H1 (cell line): ENCODE measurements around the gene ZNF346. TPM values are rescaled to one million over a fixed set of nuclear protein-coding genes. Genes with fewer than 3 reads are reported as not detected.

Experiments used
- CTCF ChIA-PET: fragments of 300-600 bp; sonication (Branson Sonifier 250); formaldehyde crosslinking; loops from one replicate; lab custom pipeline; 2021; ENCODE audit not compliant: partially characterized antibody; lab: Charles Lee
- POLR2A ChIA-PET: fragments of 300-600 bp; sonication (Branson Sonifier 250); formaldehyde crosslinking; loops from one replicate; lab custom pipeline; 2021; ENCODE audit warnings: inconsistent platforms; ENCODE audit not compliant: partially characterized antibody; lab: Charles Lee
- DNase-seq, 2 experiments: peaks; one replicate each; pipeline versions ENCODE4 v3.0.0 to v3.0.0-alpha.2; 2010 to 2022; ENCODE audit warnings: low spot score in 2 of 2, low read depth in 1 of 2, mixed read lengths in 1 of 2
- FAIRE-seq: peaks from 2 replicates; lab custom pipeline; 2011; peaks lifted over from hg19 to GRCh38; lab: Jason Lieb, UNC
- H2AFZ ChIP-seq: 2 replicates; pipeline ENCODE4 v1.8.1; 2012; ENCODE audit warnings: low read length, inconsistent platforms
- H2AK5ac ChIP-seq: 2 replicates; pipeline ENCODE4 v1.6.1; 2013; ENCODE audit warnings: low read depth, low read length
- H2BK120ac ChIP-seq: replicated peaks from 2 replicates; pipeline ENCODE3; 2013; ENCODE audit warnings: low read depth, low read length, inconsistent platforms
- H2BK12ac ChIP-seq: 2 replicates; pipeline ENCODE4 v1.6.1; 2013; ENCODE audit warnings: low read depth, low read length
- H2BK15ac ChIP-seq: 2 replicates; pipeline ENCODE4 v1.6.1; 2013; ENCODE audit warnings: low read length
- H2BK20ac ChIP-seq: 2 replicates; pipeline ENCODE4 v1.6.1; 2013; ENCODE audit warnings: low read length
- H2BK5ac ChIP-seq: 2 replicates; pipeline ENCODE4 v1.6.1; 2013; ENCODE audit warnings: low read depth, low read length
- H3K14ac ChIP-seq: 2 replicates; pipeline ENCODE4 v1.6.1; 2013; ENCODE audit warnings: inconsistent platforms; ENCODE audit not compliant: insufficient read length
- H3K18ac ChIP-seq: 2 replicates; pipeline ENCODE4 v1.6.1; 2013; ENCODE audit warnings: low read length; ENCODE audit errors: extremely low read depth
- H3K23ac ChIP-seq: 2 replicates; pipeline ENCODE4 v1.6.1; 2013; ENCODE audit warnings: inconsistent platforms; ENCODE audit not compliant: insufficient read length
- H3K23me2 ChIP-seq: 2 replicates; pipeline ENCODE4 v1.6.1; 2013; ENCODE audit warnings: low read depth, low read length
- H3K27ac ChIP-seq: 2 replicates; pipeline ENCODE4 v1.6.1; 2011; ENCODE audit warnings: low read depth, low read length, inconsistent platforms
- H3K27me3 ChIP-seq, 4 experiments: replicated peaks in 1 of 4; 1 replicate in 1 of 4; 2 replicates in 3 of 4; pipeline versions ENCODE4 v1.6.1 to v1.8.1; 2011 to 2013; ENCODE audit warnings: low read length in 3 of 4, mild to moderate bottlenecking in 3 of 4, inconsistent platforms in 2 of 4, mixed read lengths in 2 of 4, moderate library complexity in 1 of 4; ENCODE audit not compliant: control insufficient read depth in 3 of 4, insufficient read depth in 3 of 4; ENCODE audit errors: extremely low read depth in 1 of 4
- H3K36me3 ChIP-seq, 4 experiments: 2 replicates each; pipeline versions ENCODE4 v1.6.1 to v1.8.1; 2011 to 2013; ENCODE audit warnings: mild to moderate bottlenecking in 4 of 4, low read length in 3 of 4, moderate library complexity in 2 of 4, control low read depth in 1 of 4, inconsistent platforms in 1 of 4; ENCODE audit not compliant: insufficient read depth in 4 of 4, control insufficient read depth in 2 of 4
- H3K4ac ChIP-seq: replicated peaks from 2 replicates; pipeline ENCODE3; 2013; ENCODE audit warnings: low read length, low read depth, mixed read lengths, inconsistent platforms; ENCODE audit not compliant: insufficient read length
- H3K4me1 ChIP-seq, 4 experiments: replicated peaks in 1 of 4; 1 replicate in 1 of 4; 2 replicates in 3 of 4; pipeline versions ENCODE4 v1.6.1 to v1.8.1; 2011 to 2013; ENCODE audit warnings: low read length in 3 of 4, inconsistent platforms in 2 of 4, mixed read lengths in 1 of 4; ENCODE audit not compliant: insufficient read depth in 4 of 4, control insufficient read depth in 3 of 4
- H3K4me2 ChIP-seq, 2 experiments: 2 replicates each; pipeline versions ENCODE4 v1.6.1 to v1.8.1; 2011 to 2013; ENCODE audit warnings: low read depth in 2 of 2, low read length in 2 of 2, control low read depth in 1 of 2, inconsistent platforms in 1 of 2, mild to moderate bottlenecking in 1 of 2; ENCODE audit not compliant: insufficient read depth in 1 of 2
- H3K4me3 ChIP-seq, 4 experiments: fragments of 200-600, 300-600 bp in 1 of 4; sonication (generic), shearing (Covaris generic), sonication (Bioruptor Twin) in 1 of 4; 2 replicates each; pipeline versions ENCODE4 v1.5.1 to v1.8.1; 2011 to 2016; ENCODE audit warnings: low read length in 4 of 4, low read depth in 3 of 4, control low read depth in 2 of 4, inconsistent platforms in 2 of 4, mild to moderate bottlenecking in 2 of 4, mixed read lengths in 1 of 4, moderate library complexity in 1 of 4; ENCODE audit not compliant: insufficient read depth in 2 of 4; ENCODE audit errors: extremely low read depth in 1 of 4
- H3K56ac ChIP-seq: replicated peaks from 2 replicates; pipeline ENCODE3; 2013; ENCODE audit warnings: low read depth, mild to moderate bottlenecking, mixed read lengths, low read length, inconsistent platforms; ENCODE audit not compliant: insufficient read length
- H3K79me1 ChIP-seq: 2 replicates; pipeline ENCODE4 v1.6.1; 2013; ENCODE audit warnings: low read depth, low read length, control low read depth
- H3K79me2 ChIP-seq, 2 experiments: 2 replicates each; pipeline versions ENCODE4 v1.6.1 to v1.8.1; 2012 to 2013; ENCODE audit warnings: low read length in 2 of 2, mild to moderate bottlenecking in 2 of 2, inconsistent platforms in 1 of 2; ENCODE audit not compliant: insufficient read depth in 2 of 2, control insufficient read depth in 1 of 2
- H3K9ac ChIP-seq, 4 experiments: replicated peaks in 1 of 4; 1 replicate in 1 of 4; 2 replicates in 3 of 4; pipeline versions ENCODE4 v1.6.1 to v1.8.1; 2011 to 2013; ENCODE audit warnings: low read depth in 3 of 4, low read length in 3 of 4, control low read depth in 2 of 4, mild to moderate bottlenecking in 2 of 4, moderate library complexity in 2 of 4, inconsistent platforms in 1 of 4; ENCODE audit errors: extremely low read depth in 1 of 4
- H3K9me3 ChIP-seq, 2 experiments: 2 replicates each; pipeline versions ENCODE4 v1.6.1 to v1.8.1; 2012 to 2013; ENCODE audit warnings: mild to moderate bottlenecking in 2 of 2, moderate library complexity in 2 of 2, control low read depth in 1 of 2, inconsistent platforms in 1 of 2, low read depth in 1 of 2, low read length in 1 of 2, mixed read lengths in 1 of 2; ENCODE audit not compliant: insufficient read depth in 2 of 2
- H4K20me1 ChIP-seq, 2 experiments: replicated peaks in 1 of 2; 2 replicates each; pipeline versions ENCODE3 to v1.8.1; 2011 to 2013; ENCODE audit warnings: inconsistent platforms in 2 of 2, low read length in 2 of 2, mild to moderate bottlenecking in 1 of 2; ENCODE audit not compliant: insufficient read depth in 2 of 2, control insufficient read depth in 1 of 2
- H4K5ac ChIP-seq: 2 replicates; pipeline ENCODE4 v1.6.1; 2013; ENCODE audit warnings: low read length, low read depth, mixed read lengths, inconsistent platforms; ENCODE audit not compliant: insufficient read length
- H4K8ac ChIP-seq: 2 replicates; pipeline ENCODE4 v1.8.0; 2013; ENCODE audit warnings: mild to moderate bottlenecking, moderate library complexity, low read length, inconsistent platforms; ENCODE audit not compliant: insufficient read depth; ENCODE audit errors: extremely low read depth
- H4K91ac ChIP-seq: replicated peaks from 2 replicates; pipeline ENCODE3; 2013; ENCODE audit warnings: low read length, mixed read lengths, inconsistent platforms; ENCODE audit not compliant: insufficient read length
- CREB1 ChIP-seq: IDR thresholded peaks from 2 replicates; pipeline ENCODE4 v1.6.1; 2012; ENCODE audit warnings: inconsistent platforms
- EZH2 ChIP-seq: fragments of 200-600 bp; sonication (generic); IDR thresholded peaks from 2 replicates; pipeline ENCODE4 v1.7.1; 2012; ENCODE audit warnings: low read depth, mild to moderate bottlenecking, moderate library complexity, low read length, inconsistent platforms; ENCODE audit not compliant: severe bottlenecking
- MAFK ChIP-seq: IDR thresholded peaks from 2 replicates; pipeline ENCODE4 v1.6.1; 2012; ENCODE audit warnings: low read depth, mild to moderate bottlenecking, improper control_type of control experiment, low read length
- NANOG ChIP-seq: IDR thresholded peaks from 2 replicates; pipeline ENCODE4 v1.6.1; 2011; ENCODE audit warnings: low read length, low read depth, mild to moderate bottlenecking, inconsistent platforms; ENCODE audit not compliant: insufficient read depth, poor library complexity, severe bottlenecking
- SIN3A ChIP-seq, 2 experiments: IDR thresholded peaks in 1 of 2; conservative IDR thresholded peaks in 1 of 2; 2 replicates each; pipeline ENCODE4 v1.6.1; 2011 to 2012; ENCODE audit warnings: low read length in 2 of 2, improper control_type of control experiment in 1 of 2, low read depth in 1 of 2, mild to moderate bottlenecking in 1 of 2
- SIRT6 ChIP-seq: IDR thresholded peaks from one replicate; pipeline ENCODE4 v1.7.1; 2012; ENCODE audit warnings: low read length, inconsistent platforms
- SRF ChIP-seq: IDR thresholded peaks from 2 replicates; pipeline ENCODE4 v1.6.1; 2011; ENCODE audit warnings: mild to moderate bottlenecking, low read depth, low read length, moderate library complexity
- WGBS, 2 experiments: shearing (Covaris generic) in 1 of 2; methylation state at CpG; one replicate each; pipeline versions ENCODE4 v1.1.6 to v1.1.7; 2013 to 2015; ENCODE audit warnings: low lambda C conversion rate in 2 of 2, mixed read lengths in 2 of 2, inconsistent platforms in 1 of 2, low coverage in 1 of 2, missing lambda C conversion rate in 1 of 2; ENCODE audit not compliant: insufficient replicate concordance in 2 of 2, insufficient coverage in 1 of 2, insufficient read length in 1 of 2; ENCODE audit errors: extremely low coverage in 1 of 2, missing lambda C conversion rate in 1 of 2; 5-methylcytosine and 5-hydroxymethylcytosine counted together
- polyA plus RNA-seq, 7 experiments: library from polyadenylated mRNA; depleted of rRNA in 3 of 7; stranded (reverse) in 5 of 7; unstranded in 2 of 7; fragments of >200 nt in 5 of 7; fragments of 200-250 nt in 2 of 7; gene quantifications; 1 replicate in 5 of 7; 2 replicates in 1 of 7; 4 replicates in 1 of 7; pipeline versions ENCODE4 v1.2.1 to v1.2.3, GENCODE V29; 2011 to 2013; ENCODE audit warnings: missing spikeins in 2 of 7, mixed read lengths in 2 of 7
- total RNA-seq: library from RNA; stranded (reverse); fragmentation: NEBNext Ultra II Directional; extraction: Animal tissue kit (Norgen Biotek cat#: 25700); gene quantifications from 2 replicates; pipeline ENCODE4 v1.2.1, GENCODE V29; 2021

The ZNF346 gene
- total and polyA plus RNA-seq, 2 of the 8 experiments (the other 6 are each of a cell fraction or from before 2014, with no cell fraction given), result 19.9 to 20.8 TPM

GRCh38 chr5:177010153-177010552 lies 12.3 kb upstream of the ZNF346 start:
- Histone ChIP-seq H4K5ac (no peak overlapping the region), H4K91ac (no peak overlapping the region), H3K4ac (no peak overlapping the region), H2BK5ac (no peak overlapping the region), H3K79me2 (peaks cover 2 to 6% of the 10 kb centered on the region in 2 experiments), H3K79me1 (no peaks in the 10 kb centered on the region), H4K20me1 (peaks cover 0 to 2% of the 10 kb centered on the region in 2 experiments), H3K36me3 (no peaks in the 10 kb centered on the region), H3K4me1 (peaks cover 0 to 3% (median 0%) of the 10 kb centered on the region in 4 experiments; a peak in 1 of 7 replicates), H3K4me3 (no peak overlapping the region), H2BK12ac (no peak overlapping the region), H3K56ac (no peak overlapping the region), H3K14ac (no peak overlapping the region), H3K27ac (no peak overlapping the region), H2BK120ac (no peak overlapping the region), H2AFZ (no peak overlapping the region), H3K27me3 (no peaks in the 10 kb centered on the region), H3K9ac (no peak overlapping the region), H2AK5ac (no peak overlapping the region), H3K4me2 (no peak overlapping the region), H2BK15ac (no peak overlapping the region), H3K23me2 (0 out of 2 replicates have a peak, but pooled peaks cover 2% of the 10 kb centered on the region), H2BK20ac (no peak overlapping the region), H3K18ac (no peak overlapping the region), H3K23ac (no peak overlapping the region), H3K9me3 (no peaks in the 10 kb centered on the region), H4K8ac (no peak overlapping the region)
- POLR2A ChIA-PET, result interaction anchor here (1.0 to 3.1 kb wide), 4 partner anchors 9 to 13 kb away, joined by 3 to 7 read pairs (median 4); no protein-coding TSS in a partner anchor
- 88% methylated on average over 4 of the region's 4 CpGs; no CpG with 5 or more reads in 1 of the 2 experiments for WGBS, 2 experiments
- no peak for TF ChIP-seq SIRT6
- TF ChIP-seq MAFK, result peak; percentile 46; the same call in 1 of the 2 replicates
- no peak for TF ChIP-seq EZH2
- no peak for TF ChIP-seq NANOG
- no peak for TF ChIP-seq SRF
- no peak for TF ChIP-seq CREB1
- TF ChIP-seq SIN3A (conservative IDR thresholded peaks at IDR 0.05 in 1 of 2, IDR thresholded peaks at IDR 0.05 in 1 of 2; ENCODE audit: low read depth in 1 of 2, low read length in 2 of 2), result no peak
- DNase-seq (no peak), FAIRE-seq (no peak)
- CTCF ChIA-PET, result interaction anchor here (0.6 to 1.3 kb wide), 3 partner anchors 12 to 280 kb away, joined by 3 to 4 read pairs (median 3); partner anchors contain the start of gene ZNF346
